NCI-H446 (cell line): ENCODE measurements around the gene MDP1.

ENCODE experiments used
- DNase-seq, 2 experiments: peaks; one replicate each; lab custom pipeline; 2025; lab: John Stamatoyannopoulos, UW

The MDP1 gene

DNA sequence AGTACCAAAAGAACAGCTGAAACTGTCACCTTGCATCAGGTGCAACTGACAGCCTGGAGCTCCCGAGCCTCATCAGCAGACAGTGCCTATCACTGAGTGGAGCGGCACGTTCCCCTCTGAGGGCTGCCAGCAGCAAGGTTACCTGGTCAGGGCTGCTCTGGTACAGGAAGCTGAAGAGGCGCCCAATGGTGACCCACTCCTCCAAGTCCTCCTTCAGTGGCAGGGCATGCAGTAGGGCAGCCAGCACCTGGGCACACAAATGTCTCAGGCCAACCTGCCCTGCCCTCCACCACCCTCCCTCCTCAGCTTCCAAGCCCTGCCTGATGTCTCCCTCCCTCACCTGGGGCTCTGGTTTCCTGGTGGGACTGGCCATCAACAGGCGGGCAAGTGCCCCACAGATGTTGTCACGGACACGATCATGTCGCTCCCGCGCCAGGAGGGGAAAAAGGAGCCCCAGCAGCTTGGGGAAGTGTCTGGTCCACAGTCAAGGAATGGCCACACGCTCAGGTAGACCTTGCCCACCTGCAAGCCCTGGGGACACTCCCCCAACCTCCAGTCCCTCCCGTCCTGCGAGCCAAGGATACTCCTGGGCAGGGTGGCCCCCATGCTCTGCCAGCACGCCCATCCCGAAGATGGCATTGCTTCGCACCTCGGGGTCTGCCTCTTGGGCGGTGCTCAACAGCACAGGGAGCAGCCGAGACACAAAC, 34.3 kb downstream of the MDP1 start:
- DNase-seq, result no peak

DNA sequence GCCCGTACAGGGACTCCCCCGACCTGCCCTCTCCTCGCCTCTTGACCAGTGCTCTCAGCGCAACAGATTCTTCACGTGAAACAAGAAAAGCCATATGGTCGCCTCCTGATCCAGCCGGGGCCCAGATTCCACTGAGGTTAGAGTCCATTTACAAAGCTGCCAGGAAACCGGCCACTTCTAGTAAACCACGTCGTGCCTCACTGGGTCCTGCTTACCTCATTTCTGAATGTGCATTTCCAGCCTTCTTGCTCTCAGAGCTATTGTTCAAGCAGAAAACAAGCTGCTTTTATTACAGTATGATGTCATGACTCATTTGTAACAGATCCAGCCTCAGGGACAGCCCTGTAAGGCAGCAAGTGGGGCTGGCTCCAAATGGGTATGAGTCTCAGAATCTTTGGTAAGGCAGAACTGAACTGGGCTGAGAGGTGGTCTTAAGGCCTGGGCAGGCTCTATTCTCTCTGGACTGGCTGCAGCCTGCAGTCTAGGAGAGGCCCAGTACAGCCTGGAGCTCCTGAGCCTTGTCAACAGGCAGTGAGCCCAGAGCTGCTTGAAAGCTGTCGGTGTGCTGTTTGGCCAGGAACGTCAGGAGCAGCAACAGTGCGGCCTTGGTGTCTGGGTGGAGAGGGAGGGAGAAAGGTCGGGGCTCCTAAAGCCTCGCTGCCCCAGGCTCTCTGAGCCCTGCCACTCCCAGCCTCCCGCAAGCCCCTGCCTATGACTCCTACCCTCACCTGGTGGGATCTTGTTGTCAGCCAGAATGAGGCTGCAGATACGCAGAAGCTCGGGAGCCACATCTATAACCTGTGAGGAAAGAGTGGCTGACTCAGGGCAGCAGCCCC, 35.7 kb downstream of the MDP1 start:
- no peak for DNase-seq

DNA sequence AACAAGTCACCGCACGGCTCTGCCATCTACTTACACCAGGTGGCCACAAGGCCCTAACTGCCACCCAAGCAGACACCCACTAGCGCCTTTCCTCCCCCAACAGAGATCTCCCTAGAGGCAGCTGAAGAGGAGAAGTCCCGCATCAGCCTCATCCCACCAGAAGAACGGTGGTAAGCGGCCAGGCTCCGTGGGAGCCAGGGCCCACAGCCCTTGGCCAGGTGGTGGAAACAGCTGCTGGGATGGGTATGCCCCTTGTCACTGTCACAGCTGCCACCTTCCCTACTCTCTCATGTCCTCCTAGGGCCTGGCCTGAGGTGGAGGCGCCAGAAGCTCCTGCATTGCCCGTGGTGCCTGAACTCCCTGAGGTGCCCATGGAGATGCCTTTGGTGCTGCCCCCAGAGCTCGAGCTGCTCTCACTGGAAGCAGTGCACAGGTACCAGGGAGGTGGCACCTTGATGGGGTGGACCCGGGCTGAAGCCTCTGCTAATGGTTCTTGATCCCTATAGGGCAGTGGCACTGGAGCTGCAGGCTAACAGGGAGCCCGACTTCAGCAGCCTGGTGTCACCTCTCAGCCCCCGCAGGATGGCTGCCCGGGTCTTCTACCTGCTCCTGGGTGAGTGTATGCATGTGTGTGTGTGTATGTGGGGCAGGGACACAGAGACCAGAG, 36.4 kb downstream of the MDP1 start:
- no peak for DNase-seq

DNA sequence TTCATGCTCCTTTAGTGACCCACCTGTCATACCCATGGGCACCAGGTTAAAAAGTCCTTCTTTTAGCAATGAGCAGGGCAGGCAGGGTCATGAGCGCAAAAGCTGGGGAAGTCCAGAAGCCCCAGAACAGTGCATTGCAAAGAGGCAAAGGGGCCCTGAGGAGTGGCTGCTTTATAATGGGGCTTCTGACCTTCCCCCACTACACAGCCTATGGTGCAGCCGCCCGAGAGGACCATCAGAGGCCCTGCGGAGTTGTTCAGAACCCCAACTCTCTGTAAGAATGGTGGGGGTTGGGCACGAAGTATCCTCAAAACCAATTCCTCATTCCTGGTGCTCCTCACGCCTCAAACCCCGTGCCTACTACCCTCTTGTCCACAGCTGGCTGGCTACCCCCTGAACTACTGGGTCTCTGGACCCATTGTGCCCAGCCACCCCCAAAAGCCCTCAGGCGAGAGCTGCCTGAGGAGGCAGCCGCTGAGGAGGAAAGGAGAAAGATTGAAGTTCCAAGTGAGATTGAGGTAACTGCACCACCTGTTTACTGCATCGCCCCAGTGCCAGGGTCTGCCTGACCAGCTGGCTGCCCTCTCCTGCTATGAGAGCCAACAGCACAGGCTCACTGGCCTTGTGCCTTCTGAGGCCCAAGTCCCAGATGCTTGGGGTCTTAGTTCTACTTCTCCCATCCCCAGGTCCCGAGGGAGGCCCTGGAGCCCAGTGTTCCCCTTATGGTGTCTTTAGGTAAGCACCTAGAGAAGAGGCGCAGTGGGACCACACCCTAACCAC, 37.3 kb downstream of the MDP1 start:
- no peak for DNase-seq

DNA sequence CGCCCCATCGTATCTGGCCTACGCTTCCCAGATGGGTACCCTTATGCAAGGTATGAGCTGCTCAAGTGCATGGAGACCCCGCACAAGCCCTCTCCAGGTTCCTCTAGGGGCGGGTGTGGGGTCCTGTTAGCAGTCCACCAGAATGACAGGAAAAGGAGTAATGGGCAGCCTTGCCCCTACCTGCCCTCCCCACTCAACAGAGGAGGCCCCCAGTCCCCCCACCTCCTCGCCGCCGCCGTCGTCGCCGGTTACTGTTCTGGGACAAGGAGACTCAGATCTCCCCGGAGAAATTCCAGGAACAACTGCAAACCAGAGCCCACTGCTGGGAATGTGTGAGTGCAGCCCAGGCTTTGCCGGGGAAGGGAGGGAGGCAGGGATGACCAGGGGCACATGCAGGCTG, 38.0 kb downstream of the MDP1 start:
- no peak for DNase-seq

DNA sequence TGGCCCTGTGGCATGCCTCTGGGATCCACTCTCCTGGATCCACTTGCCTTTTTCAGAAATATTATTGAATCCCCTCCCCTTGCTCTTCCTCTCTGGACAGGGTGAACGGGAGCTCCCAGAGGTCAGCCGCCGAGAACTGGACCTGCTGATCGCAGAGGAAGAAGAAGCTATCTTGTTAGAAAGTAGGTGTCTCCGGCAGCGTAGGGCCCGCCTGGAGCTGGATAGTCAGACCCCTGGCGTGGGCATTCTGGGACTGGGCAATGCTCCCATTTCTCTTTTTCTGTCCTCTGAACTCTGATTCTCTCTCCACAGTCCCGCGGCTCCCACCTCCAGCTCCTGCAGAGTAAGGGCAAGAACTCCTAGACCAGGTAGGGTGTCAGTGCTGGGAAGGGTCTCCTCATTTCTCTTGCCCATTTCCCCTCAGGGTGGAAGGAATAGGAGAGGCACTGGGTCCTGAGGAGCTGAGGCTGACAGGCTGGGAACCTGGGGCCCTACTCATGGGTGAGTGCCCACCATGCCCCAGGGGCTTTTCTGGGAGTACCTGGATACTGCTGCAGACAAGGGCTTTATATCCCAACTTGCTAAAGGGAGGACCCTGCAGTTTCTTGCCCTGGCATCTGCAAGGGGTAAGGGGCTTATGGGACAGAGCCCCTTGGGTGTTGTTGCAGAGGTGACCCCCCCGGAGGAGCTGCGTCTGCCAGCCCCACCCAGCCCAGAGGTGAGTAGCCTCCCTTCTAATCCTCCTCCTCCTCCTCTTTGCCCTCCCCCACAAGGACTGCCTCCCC, 38.6 kb downstream of the MDP1 start:
- DNase-seq, result no peak

DNA sequence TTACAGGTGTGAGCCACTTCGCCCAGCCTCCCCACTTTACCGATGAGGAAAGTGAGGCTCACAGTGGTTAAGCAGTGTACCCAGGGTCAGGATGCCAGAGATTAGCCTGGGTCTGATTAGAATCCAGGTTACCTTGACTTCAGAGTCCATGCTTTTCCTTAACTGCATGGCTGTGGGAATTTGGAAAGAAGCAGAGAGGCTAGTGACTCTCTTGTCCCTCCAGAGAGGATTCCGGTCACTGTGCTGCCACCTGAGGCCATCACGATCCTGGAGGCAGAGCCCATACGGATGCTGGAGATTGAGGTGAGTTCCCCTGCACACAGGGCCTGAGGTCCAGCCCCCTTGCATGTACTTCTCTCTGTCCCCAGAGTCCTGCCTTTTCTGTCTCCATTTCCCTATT, 39.3 kb downstream of the MDP1 start:
- no peak for DNase-seq

DNA sequence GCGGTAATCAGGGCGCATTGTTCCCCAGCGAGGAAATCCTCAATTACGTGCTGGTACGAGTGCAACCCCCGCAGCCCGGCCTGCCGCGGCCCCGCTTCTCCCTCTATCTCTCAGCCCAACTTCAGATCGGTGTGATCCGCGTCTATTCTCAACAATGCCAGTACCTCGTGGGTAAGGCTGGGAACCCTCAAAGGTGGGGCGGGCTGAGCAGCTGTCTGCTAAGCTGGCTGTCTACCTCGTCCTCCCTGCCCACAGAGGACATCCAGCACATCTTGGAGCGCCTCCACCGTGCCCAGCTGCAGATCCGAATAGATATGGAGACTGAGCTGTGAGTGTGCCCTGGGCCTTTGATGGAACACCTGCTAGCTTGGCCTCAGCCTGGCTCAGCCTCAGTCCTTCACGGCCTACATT, 43.0 kb downstream of the MDP1 start:
- DNase-seq, result no peak

DNA sequence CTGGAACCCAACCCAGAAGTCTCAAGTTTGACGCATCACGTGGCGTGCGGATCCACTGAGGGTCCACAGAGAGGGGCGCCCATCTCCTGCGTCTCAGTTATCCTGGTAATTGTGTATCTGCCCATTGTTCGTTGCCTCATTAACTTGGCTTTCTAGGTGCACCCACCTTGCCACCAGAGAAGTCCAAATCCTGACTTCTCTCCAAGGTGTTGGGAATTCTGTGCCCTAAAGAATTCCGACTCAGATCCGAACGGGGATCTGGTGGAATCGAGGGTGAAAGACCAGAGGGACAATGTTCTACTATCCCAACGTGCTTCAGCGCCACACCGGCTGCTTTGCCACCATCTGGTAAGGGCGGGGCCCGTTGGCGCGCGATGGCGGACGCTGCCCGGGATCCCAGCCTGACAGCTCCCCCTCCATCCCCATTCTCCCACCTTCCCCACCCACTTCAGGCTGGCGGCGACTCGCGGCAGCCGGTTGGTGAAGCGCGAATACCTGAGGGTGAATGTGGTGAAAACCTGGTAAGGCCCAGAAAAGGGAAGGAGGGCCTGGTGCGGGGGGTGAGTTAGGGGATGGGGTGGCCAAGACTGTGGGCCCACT, 43.5 kb downstream of the MDP1 start:
- no peak for DNase-seq

DNA sequence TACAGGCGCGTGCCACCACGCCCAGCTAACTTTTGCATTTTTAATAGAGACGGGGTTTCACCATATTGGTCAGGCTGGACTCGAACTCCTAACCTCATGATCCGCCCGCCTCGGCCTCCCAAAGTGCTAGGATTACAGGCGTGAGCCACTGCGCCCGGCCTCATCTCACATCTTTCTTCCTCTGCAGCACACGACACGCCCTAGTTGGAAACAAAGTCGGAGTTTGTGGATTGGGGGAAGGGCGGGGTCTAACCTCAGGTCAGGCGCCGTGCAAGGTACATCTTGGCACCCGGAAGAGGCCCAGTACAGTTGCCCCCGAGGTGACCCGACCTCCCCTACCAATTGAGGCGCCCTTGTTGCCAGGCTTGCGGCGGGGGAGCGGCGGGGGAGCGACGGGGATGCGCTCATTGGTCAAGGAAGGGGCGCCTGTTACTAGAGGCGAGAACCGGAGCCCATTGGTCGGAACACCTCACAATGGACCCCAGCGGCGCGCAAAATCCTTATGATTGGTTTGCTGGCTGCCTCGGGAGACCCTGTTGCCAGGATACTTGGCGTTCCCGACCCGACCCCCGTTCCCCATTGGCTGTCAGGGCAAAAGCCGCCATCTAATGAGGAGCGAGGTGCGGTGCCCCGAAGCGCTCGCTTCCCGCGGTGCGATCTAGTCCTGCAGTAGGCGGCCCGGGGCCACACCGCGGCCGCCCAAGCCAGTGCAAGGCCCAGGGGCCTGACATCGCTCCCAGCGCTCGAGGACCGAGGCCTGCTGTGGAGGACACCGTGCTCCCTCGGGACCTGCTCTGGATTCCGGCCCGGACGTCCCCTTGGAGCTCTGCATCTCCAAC, 44.2 kb downstream of the MDP1 start, which contains the start of gene REC8:
TSS of gene REC8 (plus strand) at position 659 of the 839 bp plus-strand sequence. CDS start 473 bp downstream, outside the sequence.
- no peak for DNase-seq

DNA sequence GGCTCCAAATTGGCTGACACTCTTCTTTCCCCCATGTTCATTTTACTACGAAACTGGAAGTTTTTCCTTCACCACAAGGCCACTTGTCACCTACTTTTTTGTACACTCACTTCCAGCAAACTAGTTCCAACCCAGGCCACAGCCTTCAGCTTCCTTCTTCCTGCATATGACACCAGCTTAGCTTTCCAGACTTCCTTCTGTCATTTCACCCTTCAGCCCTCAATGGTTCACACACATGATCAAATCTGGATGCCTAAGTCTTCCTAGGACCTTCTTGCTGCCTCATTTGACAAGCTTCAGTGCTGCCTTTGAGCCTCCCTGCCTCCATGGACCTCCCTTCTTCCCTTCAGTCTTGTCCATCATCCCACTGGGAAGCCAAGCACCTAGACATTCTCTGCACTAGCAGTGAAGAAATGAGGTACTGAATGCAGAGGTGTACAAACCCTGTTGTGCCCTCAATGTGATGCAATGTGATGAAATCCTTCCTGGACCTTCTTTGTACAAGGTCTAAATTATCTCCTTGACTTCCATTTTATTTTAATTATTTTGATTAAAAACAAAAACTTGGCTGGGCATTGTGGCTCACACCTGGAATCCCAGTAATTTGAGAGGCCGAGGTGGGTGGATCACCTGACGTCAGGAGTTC, 48.3 kb downstream of the MDP1 start:
- DNase-seq, result no peak

DNA sequence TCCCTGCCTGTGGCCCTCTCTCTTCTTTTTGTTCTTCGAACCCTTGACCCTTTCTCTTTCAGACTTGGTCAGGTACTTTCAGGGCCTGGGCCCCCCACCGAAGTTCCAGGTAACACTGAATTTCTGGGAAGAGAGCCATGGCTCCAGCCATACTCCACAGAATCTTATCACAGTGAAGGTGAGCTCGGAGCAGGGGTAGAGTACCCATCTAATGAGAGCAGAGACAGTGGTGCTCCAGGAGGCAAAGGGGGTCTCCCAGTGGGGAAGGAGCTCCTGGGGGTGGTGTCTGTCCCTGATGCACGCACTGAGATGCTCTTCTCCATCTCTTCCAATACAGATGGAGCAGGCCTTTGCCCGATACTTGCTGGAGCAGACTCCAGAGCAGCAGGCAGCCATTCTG, 50.1 kb downstream of the MDP1 start:
- no peak for DNase-seq

DNA sequence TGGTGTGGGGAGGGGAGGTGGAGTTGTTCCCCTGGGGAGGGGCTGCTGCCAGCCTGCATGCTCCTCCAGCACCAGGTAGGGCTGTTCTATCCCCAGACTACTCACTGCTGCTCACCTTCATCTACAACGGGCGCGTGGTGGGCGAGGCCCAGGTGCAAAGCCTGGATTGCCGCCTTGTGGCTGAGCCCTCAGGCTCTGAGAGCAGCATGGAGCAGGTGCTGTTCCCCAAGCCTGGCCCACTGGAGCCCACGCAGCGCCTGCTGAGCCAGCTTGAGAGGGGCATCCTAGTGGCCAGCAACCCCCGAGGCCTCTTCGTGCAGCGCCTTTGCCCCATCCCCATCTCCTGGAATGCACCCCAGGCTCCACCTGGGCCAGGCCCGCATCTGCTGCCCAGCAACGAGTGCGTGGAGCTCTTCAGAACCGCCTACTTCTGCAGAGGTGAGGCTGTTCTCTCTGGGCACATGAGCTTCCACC, 51.3 kb downstream of the MDP1 start:
- no peak for DNase-seq
